ENCODE data around the gene SPSB3. TPM values are rescaled to one million over a fixed set of nuclear protein-coding genes. Genes with fewer than 3 reads are reported as not detected.

The SPSB3 gene
- total RNA-seq, 2 experiments from 2014 or later: 67.8 to 74.1 TPM

- Mint-ChIP-seq H3K27me3 (no peaks in the 10 kb centered on the region), H3K4me3 (peak within 1 kb of the TSS; percentile 99), H3K4me1 (peaks cover 4% of the 10 kb centered on the region), H3K27ac (peak within 1 kb of the TSS; percentile 98), H3K9me3 (no peaks in the 10 kb centered on the region), H3K36me3 (peaks cover 6% of the 10 kb centered on the region)
- POLR2A ChIA-PET: interaction anchor here (0.9 to 6.3 kb wide), 7 partner anchors 11 to 352 kb away, joined by 3 to 88 read pairs (median 5); partner anchors contain the start of genes FAHD1, HAGH, JPT2 and MAPK8IP3
- DNase-seq: peak; percentile 70
- ATAC-seq (ENCODE audit: low read depth): peak; percentile 16
Observed at GRCh38 chr16:1772362-1772907, 9.9 kb downstream of the SPSB3 start, which contains the start of gene EME2. Gene EME2, plus strand, starts transcription at chr16:1772810. Its CDS starts 418 bp downstream, at chr16:1773228.

DNA sequence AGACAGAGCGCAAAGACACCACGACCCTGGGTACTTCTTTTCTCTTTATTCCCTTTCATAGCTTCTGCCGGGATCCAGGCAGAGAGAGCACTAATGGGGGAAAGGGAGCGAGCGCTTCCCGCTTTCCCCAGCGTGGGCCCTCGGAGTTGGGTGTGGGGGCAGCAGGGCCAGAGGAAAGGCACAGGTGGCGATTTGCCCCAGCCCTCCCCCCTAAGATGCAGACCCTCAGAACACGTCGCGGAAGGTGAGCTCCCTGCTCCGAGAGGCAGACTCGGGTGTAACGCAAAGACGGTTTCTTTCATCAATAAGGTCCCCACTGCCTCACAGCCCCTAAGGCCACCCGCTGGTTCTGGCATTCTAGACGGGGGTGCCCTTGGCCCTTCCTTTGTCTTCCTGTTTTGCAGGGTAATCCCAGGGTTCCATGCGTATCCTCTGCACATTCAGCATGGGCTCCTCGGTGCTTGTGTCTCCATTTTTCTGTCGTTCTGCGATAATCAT lies 10.5 kb downstream of the SPSB3 start:
- peak overlapping the region; percentile 99 for H3K4me3 Mint-ChIP-seq
- POLR2A ChIA-PET: interaction anchor here (1.1 to 6.3 kb wide), 5 partner anchors 11 to 280 kb away, joined by 3 to 88 read pairs (median 8); partner anchors contain the start of genes FAHD1, HAGH, MAPK8IP3 and NUBP2
- peaks cover 6% of the 10 kb centered on the region for H3K36me3 Mint-ChIP-seq

DNA sequence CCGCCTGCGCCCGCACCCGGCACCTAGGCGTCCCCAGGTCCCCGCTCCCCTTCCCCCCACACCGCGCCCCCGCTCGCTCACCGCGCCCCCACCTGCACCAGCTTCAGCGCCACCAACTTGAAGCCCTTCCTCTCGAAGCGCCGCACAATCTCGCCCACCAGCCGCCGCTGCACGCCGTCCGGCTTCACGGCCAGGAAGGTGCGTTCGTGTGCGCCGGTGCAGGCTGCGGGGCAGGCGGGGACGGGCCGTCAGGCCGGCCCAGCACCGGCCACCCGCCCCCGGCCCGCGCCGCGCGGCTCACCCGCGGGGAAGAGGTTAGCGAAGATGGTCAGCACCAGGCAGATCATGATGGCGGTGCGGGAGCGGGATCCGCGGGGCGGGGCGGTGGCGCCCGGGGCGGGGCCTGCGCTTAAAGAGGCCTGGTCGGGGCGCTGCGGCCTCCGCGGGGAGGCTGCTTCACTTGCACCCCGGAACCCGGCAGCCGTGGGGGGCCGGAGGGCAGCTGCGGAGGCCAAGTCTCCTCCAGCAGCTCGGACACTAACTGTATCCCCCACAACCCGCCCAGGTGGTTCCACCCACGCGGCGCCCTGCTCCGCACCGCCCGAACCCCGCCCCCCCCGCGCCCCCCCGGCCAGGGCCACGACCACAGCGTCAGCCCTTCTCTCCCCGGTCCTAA lies 11.0 kb downstream of the SPSB3 start, which contains the start of gene NME3:
Gene NME3, minus strand, starts transcription at position 356 of the 676 bp plus-strand sequence. Its CDS starts 9 bp downstream, at position 347.
- Mint-ChIP-seq H3K4me1 (peaks cover 6% of the 10 kb centered on the region), H3K27ac (peak within 1 kb of the TSS; percentile 98), H3K9me3 (no peaks in the 10 kb centered on the region), H3K4me3 (peak within 1 kb of the TSS; percentile 99), H3K36me3 (peaks cover 6% of the 10 kb centered on the region), H3K27me3 (no peaks in the 10 kb centered on the region)
- ATAC-seq (ENCODE audit: low read depth) (peak; percentile 53), DNase-seq (peak; percentile 89)
- POLR2A ChIA-PET: interaction anchor here (0.8 to 6.3 kb wide), 6 partner anchors 9 to 220 kb away, joined by 3 to 88 read pairs (median 5); partner anchors contain the start of genes JPT2, MAPK8IP3, NUBP2 and SPSB3

More for the DNA sequence above, 10.5 kb downstream of the SPSB3 start:
- H3K27me3 Mint-ChIP-seq: no peaks in the 10 kb centered on the region
- H3K4me1 Mint-ChIP-seq: peaks cover 6% of the 10 kb centered on the region
- DNase-seq (no peak), ATAC-seq (ENCODE audit: low read depth) (no peak)
- no peaks in the 10 kb centered on the region for H3K9me3 Mint-ChIP-seq
- H3K27ac Mint-ChIP-seq: peak overlapping the region; percentile 98

- H3K27me3 Mint-ChIP-seq: no peaks in the 10 kb centered on the region
- H3K27ac Mint-ChIP-seq: peak overlapping the region; percentile 64
- ATAC-seq (ENCODE audit: low read depth) (no peak), DNase-seq (peak; percentile 65)
- H3K9me3 Mint-ChIP-seq: no peaks in the 10 kb centered on the region
- H3K36me3 Mint-ChIP-seq: peaks cover 6% of the 10 kb centered on the region
- peak overlapping the region; percentile 99 for H3K4me3 Mint-ChIP-seq
- POLR2A ChIA-PET: interaction anchor here (0.5 to 6.3 kb wide), 6 partner anchors 8 to 350 kb away, joined by 3 to 88 read pairs (median 4); partner anchors contain the start of genes JPT2, MAPK8IP3, NUBP2 and SPSB3
- H3K4me1 Mint-ChIP-seq: peaks cover 6% of the 10 kb centered on the region
Observed at GRCh38 chr16:1770328-1771187, 11.8 kb downstream of the SPSB3 start.

DNA sequence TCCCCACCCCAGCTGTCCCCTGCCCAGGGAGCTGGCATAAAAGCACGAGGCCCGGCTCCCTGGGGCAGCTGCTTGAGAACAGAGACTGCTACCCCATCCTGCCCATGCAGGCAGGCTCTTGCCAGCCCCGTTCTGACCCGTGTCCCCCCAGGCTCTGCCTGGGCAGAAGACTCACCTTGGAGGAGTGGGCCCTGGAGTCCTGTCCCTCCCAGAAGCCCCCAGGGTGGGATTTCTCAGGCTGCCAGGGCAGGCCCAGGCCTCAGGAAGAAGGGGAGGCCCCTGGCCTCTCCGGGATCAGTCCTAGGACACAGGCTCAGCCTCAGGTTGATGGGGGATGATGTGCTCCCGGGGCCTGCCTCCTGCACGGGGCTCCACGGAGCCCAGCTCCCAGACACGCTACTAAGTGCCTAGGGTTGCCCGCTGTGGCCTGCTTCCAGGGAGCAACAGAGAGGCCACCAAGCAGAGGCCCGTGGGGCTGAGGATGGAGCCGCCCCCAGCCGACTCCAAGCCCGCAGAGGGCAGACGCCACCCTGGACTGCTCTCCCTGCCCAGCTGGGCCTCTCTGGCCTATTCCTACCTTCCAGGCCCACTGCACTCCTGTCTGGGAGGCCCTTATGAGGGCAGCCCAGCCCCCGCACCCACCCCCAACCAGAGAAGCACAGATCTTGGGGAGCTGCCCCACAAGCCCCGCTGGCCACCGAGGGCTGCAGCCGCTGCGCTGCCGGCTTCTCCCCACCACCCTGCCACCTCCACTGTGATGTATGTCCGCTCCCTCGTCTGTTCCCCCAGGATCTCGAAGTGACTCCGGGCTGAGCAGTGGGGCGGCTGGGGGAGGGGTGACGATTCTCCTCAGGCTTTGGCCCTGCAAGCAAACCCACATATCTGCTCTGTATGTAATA lies 12.7 kb downstream of the SPSB3 start:
- Mint-ChIP-seq H3K4me1 (peaks cover 4% of the 10 kb centered on the region), H3K36me3 (peaks cover 6% of the 10 kb centered on the region), H3K27ac (peak overlapping the region; percentile 12), H3K4me3 (peak overlapping the region; percentile 61), H3K27me3 (no peaks in the 10 kb centered on the region), H3K9me3 (no peaks in the 10 kb centered on the region)
- POLR2A ChIA-PET: interaction anchor here (0.5 to 6.3 kb wide), 6 partner anchors 9 to 349 kb away, joined by 3 to 88 read pairs (median 4); partner anchors contain the start of genes JPT2, MAPK8IP3, NUBP2 and SPSB3
- no peak for DNase-seq
- ATAC-seq (ENCODE audit: low read depth): no peak

- ATAC-seq (ENCODE audit: low read depth) (no peak), DNase-seq (no peak)
- no peak overlapping the region for H3K27ac Mint-ChIP-seq
- POLR2A ChIA-PET: interaction anchor here (0.9 to 6.3 kb wide), 4 partner anchors 8 to 63 kb away, joined by 3 to 88 read pairs (median 5); partner anchors contain the start of genes MAPK8IP3, NUBP2 and SPSB3
- no peak overlapping the region for H3K4me3 Mint-ChIP-seq
- H3K36me3 Mint-ChIP-seq: peaks cover 6% of the 10 kb centered on the region
- H3K9me3 Mint-ChIP-seq: no peaks in the 10 kb centered on the region
- peaks cover 4% of the 10 kb centered on the region for H3K4me1 Mint-ChIP-seq
- no peaks in the 10 kb centered on the region for H3K27me3 Mint-ChIP-seq
Observed at GRCh38 chr16:1768767-1769401, 13.5 kb downstream of the SPSB3 start.

GRCh38 chr16:1768061-1768766 lies 14.2 kb downstream of the SPSB3 start:
- Mint-ChIP-seq H3K9me3 (no peaks in the 10 kb centered on the region), H3K27ac (no peak overlapping the region), H3K4me3 (no peak overlapping the region), H3K4me1 (peaks cover 4% of the 10 kb centered on the region), H3K36me3 (peaks cover 6% of the 10 kb centered on the region), H3K27me3 (no peaks in the 10 kb centered on the region)
- no peak for DNase-seq
- no peak for ATAC-seq (ENCODE audit: low read depth)
- POLR2A ChIA-PET: interaction anchor here (0.9 kb wide), 1 partner anchor 8 kb away, joined by 3 read pairs; no protein-coding TSS in a partner anchor

DNA sequence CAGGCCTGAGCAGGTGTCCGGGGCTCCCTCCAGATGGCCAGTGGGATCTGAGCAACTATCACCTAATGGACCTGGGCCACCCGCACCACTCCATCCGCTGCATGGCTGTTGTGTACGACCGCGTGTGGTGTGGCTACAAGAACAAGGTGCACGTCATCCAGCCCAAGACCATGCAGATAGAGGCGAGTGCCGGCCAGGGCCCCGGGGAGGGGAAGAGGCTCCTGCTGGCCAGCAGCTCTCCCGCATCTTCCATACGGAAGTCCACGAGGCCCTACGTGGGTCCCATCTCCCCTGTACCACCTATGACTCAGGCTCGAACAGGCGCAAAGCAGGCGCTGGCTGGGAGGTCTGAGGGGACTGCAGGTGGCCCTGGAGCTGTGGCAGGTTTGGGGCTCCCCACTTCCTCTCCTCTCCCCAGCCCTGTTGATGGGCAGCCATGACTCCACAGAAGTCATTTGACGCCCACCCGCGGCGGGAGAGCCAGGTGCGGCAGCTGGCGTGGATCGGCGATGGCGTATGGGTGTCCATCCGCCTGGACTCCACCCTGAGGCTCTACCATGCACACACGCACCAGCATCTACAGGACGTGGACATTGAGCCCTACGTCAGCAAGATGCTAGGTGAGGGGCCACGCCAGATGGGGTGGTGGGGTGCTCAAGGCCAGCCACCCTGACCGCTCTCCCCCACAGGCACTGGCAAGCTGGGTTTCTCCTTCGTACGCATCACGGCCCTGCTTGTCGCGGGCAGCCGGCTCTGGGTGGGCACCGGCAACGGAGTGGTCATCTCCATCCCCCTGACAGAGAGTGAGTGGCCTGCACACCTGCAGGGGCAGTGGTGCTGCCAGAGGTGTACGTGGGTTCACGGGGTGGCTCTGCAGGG lies 15.0 kb downstream of the SPSB3 start:
- Mint-ChIP-seq H3K36me3 (peaks cover 6% of the 10 kb centered on the region), H3K9me3 (no peaks in the 10 kb centered on the region), H3K4me1 (peaks cover 4% of the 10 kb centered on the region), H3K4me3 (no peak overlapping the region), H3K27ac (no peak overlapping the region), H3K27me3 (no peaks in the 10 kb centered on the region)
- ATAC-seq (ENCODE audit: low read depth) (no peak), DNase-seq (no peak)
- POLR2A ChIA-PET: no interaction called here

DNA sequence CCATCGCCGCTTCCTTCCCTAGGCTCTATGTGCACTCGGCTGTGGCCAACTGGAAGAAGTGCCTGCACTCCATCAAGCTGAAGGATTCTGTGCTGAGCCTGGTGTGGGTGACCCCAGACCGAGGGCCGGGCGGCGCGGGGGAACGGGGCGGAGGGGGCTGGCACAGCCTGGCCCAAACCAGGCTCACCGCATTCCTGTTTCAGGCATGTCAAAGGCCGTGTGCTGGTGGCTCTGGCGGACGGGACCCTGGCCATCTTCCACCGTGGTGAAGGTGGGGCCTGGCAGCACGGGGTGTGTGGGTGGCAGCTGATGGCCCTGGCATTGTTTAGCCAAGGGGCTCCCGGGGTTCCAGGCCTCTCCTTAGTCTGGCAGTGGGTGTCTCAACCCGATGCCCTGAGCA lies 15.7 kb downstream of the SPSB3 start:
- H3K36me3 Mint-ChIP-seq: peaks cover 3% of the 10 kb centered on the region
- H3K4me3 Mint-ChIP-seq: no peak overlapping the region
- peaks cover 1% of the 10 kb centered on the region for H3K4me1 Mint-ChIP-seq
- POLR2A ChIA-PET: no interaction called here
- ATAC-seq (ENCODE audit: low read depth): no peak
- no peaks in the 10 kb centered on the region for H3K9me3 Mint-ChIP-seq
- no peaks in the 10 kb centered on the region for H3K27me3 Mint-ChIP-seq
- H3K27ac Mint-ChIP-seq: no peak overlapping the region
- no peak for DNase-seq

DNA sequence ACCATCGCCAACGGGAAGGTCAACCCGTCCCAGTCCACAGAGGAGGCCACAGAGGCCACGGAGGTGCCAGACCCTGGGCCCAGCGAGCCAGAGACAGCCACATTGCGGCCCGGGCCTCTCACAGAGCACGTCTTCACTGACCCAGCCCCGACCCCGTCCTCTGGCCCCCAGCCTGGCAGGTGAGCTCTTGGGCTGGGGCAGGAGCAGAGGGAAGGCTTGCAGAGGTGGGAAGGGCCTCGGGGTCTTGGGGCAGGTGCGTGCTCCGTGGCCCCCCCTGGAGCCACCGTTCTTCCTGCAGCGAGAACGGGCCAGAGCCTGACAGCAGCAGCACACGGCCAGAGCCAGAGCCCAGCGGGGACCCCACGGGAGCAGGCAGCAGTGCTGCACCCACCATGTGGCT lies 16.1 kb downstream of the SPSB3 start:
- no peak overlapping the region for H3K4me3 Mint-ChIP-seq
- H3K36me3 Mint-ChIP-seq: peaks cover 3% of the 10 kb centered on the region
- H3K27ac Mint-ChIP-seq: no peak overlapping the region
- H3K27me3 Mint-ChIP-seq: no peaks in the 10 kb centered on the region
- no peak for ATAC-seq (ENCODE audit: low read depth)
- POLR2A ChIA-PET: no interaction called here
- DNase-seq: no peak
- H3K9me3 Mint-ChIP-seq: no peaks in the 10 kb centered on the region
- peaks cover 1% of the 10 kb centered on the region for H3K4me1 Mint-ChIP-seq
